GM10248 (cell line): ENCODE data around the gene KIN.
"Not testable (repeated sequence)": the region's sequence is repeated elsewhere in the genome, so short reads cannot be mapped to it uniquely, and the experiment has no call there.

Source experiments
- CTCF ChIA-PET: fragments of 300-600 bp; sonication (Branson Sonifier 250); formaldehyde crosslinking; extraction: SDS; loops from one replicate; lab custom pipeline; 2021; ENCODE audit warnings: antibody characterized with exemption; lab: Yijun Ruan, JAX
- POLR2A ChIA-PET: fragments of 350-650 bp; sonication (Branson Sonifier 250); formaldehyde crosslinking; extraction: SDS; loops from one replicate; lab custom pipeline; 2020; ENCODE audit warnings: antibody characterized with exemption; lab: Yijun Ruan, JAX
- DNase-seq: peaks from one replicate; pipeline ENCODE4 v3.0.0; 2012; ENCODE audit errors: extremely low spot score
- CTCF ChIP-seq: IDR thresholded peaks from 2 replicates; pipeline ENCODE4 v1.5.1; 2012; ENCODE audit warnings: mild to moderate bottlenecking, low read depth; ENCODE audit errors: extremely low read depth, missing control alignments, control extremely low read depth

KIN gene

GRCh38 chr10:7788639-7789286 lies 970 bp upstream of the KIN start:
- CTCF ChIA-PET, result interaction anchor here (1.0 to 1.3 kb wide), 2 partner anchors 13 to 31 kb away, joined by 3 to 7 read pairs; no protein-coding TSS in a partner anchor
- no peak for TF ChIP-seq CTCF
- POLR2A ChIA-PET, result interaction anchor here (0.7 to 1.1 kb wide), 2 partner anchors 11 to 186 kb away, joined by 3 to 6 read pairs; no protein-coding TSS in a partner anchor
- no peak for DNase-seq

GRCh38 chr10:7787150-7787856 lies 490 bp downstream of the KIN start:
- ChIA-PET CTCF (interaction anchor here (0.8 to 1.3 kb wide), 5 partner anchors 11 to 307 kb away, joined by 3 to 7 read pairs (median 3); partner anchors contain the start of gene TAF3), POLR2A (interaction anchor here (1.0 to 1.1 kb wide), 2 partner anchors 9 to 31 kb away, joined by 3 to 6 read pairs; partner anchors contain the start of gene TAF3)
- no peak for DNase-seq
- no peak for TF ChIP-seq CTCF

- DNase-seq, result no peak
- CTCF ChIA-PET, result no interaction called here
- POLR2A ChIA-PET, result no interaction called here
- no peak for TF ChIP-seq CTCF
Observed at GRCh38 chr10:7786430-7786829, 1.4 kb downstream of the KIN start.

GRCh38 chr10:7782194-7782593 lies 5.6 kb downstream of the KIN start:
- CTCF ChIA-PET, POLR2A ChIA-PET, DNase-seq: not testable (repeated sequence)

GRCh38 chr10:7776777-7777176 lies 11.0 kb downstream of the KIN start:
- TF ChIP-seq CTCF, result no peak
- POLR2A ChIA-PET, result interaction anchor here (0.6 to 0.7 kb wide), 2 partner anchors 8 to 13 kb away, joined by 3 read pairs; no protein-coding TSS in a partner anchor
- DNase-seq, result no peak
- CTCF ChIA-PET, result interaction anchor here (1.0 to 2.6 kb wide), 3 partner anchors 11 to 16 kb away, joined by 4 to 7 read pairs (median 6); partner anchors contain the start of genes ATP5F1C and KIN

- POLR2A ChIA-PET, result no interaction called here
- CTCF ChIA-PET, result no interaction called here
- TF ChIP-seq CTCF, result no peak
Observed at GRCh38 chr10:7773845-7774801, 13.7 kb downstream of the KIN start.

More at GRCh38 chr10:7773845-7774801, 13.7 kb downstream of the KIN start:
- no peak for DNase-seq
